GM23338 (cell line): Measurements from ENCODE around the gene NADK2. TPM values are rescaled to one million over a fixed set of nuclear protein-coding genes. Genes with fewer than 3 reads are reported as not detected.

ENCODE experiments used
- ATAC-seq: fragments of 200-7000 bp; cut with Tn5 transposase; 3 replicates; pipeline ENCODE4 v1.9.1; 2020
- DNase-seq: peaks from one replicate; pipeline ENCODE4 v3.0.0-alpha.2; 2015; ENCODE audit warnings: low spot score
- H2AFZ ChIP-seq: fragments of 200-600 bp; sonication (generic); 2 replicates; pipeline ENCODE4 v1.8.0; 2016; ENCODE audit warnings: antibody characterized with exemption, mild to moderate bottlenecking, moderate library complexity
- H3F3A ChIP-seq: fragments of 200-600 bp; sonication (generic); replicated peaks from 2 replicates; pipeline ENCODE4 v1.8.0; 2017; ENCODE audit warnings: antibody characterized with exemption, mixed run types, low read depth
- H3K27ac ChIP-seq: fragments of 200-600 bp; sonication (generic); 2 replicates; pipeline ENCODE4 v1.6.1; 2016; ENCODE audit warnings: low read depth
- H3K27me3 ChIP-seq: fragments of 200-600 bp; sonication (generic); 2 replicates; pipeline ENCODE4 v1.8.0; 2016; ENCODE audit warnings: mild to moderate bottlenecking, mixed run types, moderate library complexity; ENCODE audit not compliant: insufficient read depth
- H3K36me3 ChIP-seq: fragments of 200-600 bp; sonication (generic); 2 replicates; pipeline ENCODE4 v1.8.0; 2016; ENCODE audit warnings: mild to moderate bottlenecking; ENCODE audit not compliant: insufficient read depth
- H3K4me1 ChIP-seq: fragments of 200-600 bp; sonication (generic); 2 replicates; pipeline ENCODE4 v1.8.0; 2016; ENCODE audit warnings: mild to moderate bottlenecking, moderate library complexity; ENCODE audit not compliant: insufficient read depth
- H3K4me2 ChIP-seq: fragments of 200-600 bp; sonication (generic); 2 replicates; pipeline ENCODE4 v1.7.1; 2017; ENCODE audit warnings: mixed run types
- H3K4me3 ChIP-seq: fragments of 200-600 bp; sonication (generic); 2 replicates; pipeline ENCODE4 v1.6.1; 2016; ENCODE audit warnings: mixed run types
- H3K79me2 ChIP-seq: fragments of 200-600 bp; sonication (generic); replicated peaks from 2 replicates; pipeline ENCODE4 v1.8.0; 2017; ENCODE audit warnings: mild to moderate bottlenecking; ENCODE audit not compliant: insufficient read depth
- H3K9me2 ChIP-seq: fragments of 200-600 bp; sonication (generic); 2 replicates; pipeline ENCODE4 v1.8.0; 2017; ENCODE audit not compliant: insufficient read depth
- H4K20me1 ChIP-seq: fragments of 200-600 bp; sonication (generic); replicated peaks from 2 replicates; pipeline ENCODE4 v1.8.0; 2017; ENCODE audit warnings: mild to moderate bottlenecking; ENCODE audit not compliant: insufficient read depth
- H3K27ac Mint-ChIP-seq: 2 replicates; pipeline ENCODE4 v1.8.0; 2020; ENCODE audit warnings: inconsistent platforms, mild to moderate bottlenecking, moderate library complexity, mixed read lengths
- H3K27me3 Mint-ChIP-seq: 3 replicates; pipeline ENCODE4 v1.8.0; 2022; ENCODE audit warnings: low read depth, mild to moderate bottlenecking, moderate library complexity, mixed read lengths, inconsistent platforms; ENCODE audit not compliant: insufficient read depth, poor library complexity
- H3K36me3 Mint-ChIP-seq: 3 replicates; pipeline ENCODE4 v1.8.0; 2021; ENCODE audit warnings: low read depth, mild to moderate bottlenecking, inconsistent platforms, moderate library complexity, mixed read lengths
- H3K4me1 Mint-ChIP-seq: 3 replicates; pipeline ENCODE4 v1.8.0; 2020; ENCODE audit warnings: mild to moderate bottlenecking, inconsistent platforms, mixed read lengths
- H3K4me3 Mint-ChIP-seq: 3 replicates; pipeline ENCODE4 v1.8.0; 2021; ENCODE audit warnings: moderate library complexity, mild to moderate bottlenecking, inconsistent platforms, mixed read lengths
- H3K9me3 Mint-ChIP-seq: 3 replicates; pipeline ENCODE4 v1.8.0; 2020; ENCODE audit warnings: moderate library complexity, mild to moderate bottlenecking, inconsistent platforms, mixed read lengths
- CREB1 ChIP-seq: fragments of 250-450 bp; sonication (Bioruptor Pico); IDR thresholded peaks from 2 replicates; pipeline ENCODE4 v1.5.0; 2020; ENCODE audit warnings: low read depth, mild to moderate bottlenecking, moderate library complexity
- CTCF ChIP-seq, 2 experiments: fragments of 200-600 bp in 1 of 2; sonication (generic) in 1 of 2; conservative IDR thresholded peaks; 2 replicates each; pipeline versions ENCODE4 v1.5.1 to v1.6.1; 2016 to 2017; ENCODE audit warnings: antibody characterized with exemption in 2 of 2, low read depth in 2 of 2, mild to moderate bottlenecking in 2 of 2, moderate library complexity in 1 of 2
- JUNB ChIP-seq: IDR thresholded peaks from one replicate; pipeline ENCODE4 v1.6.1; 2016; ENCODE audit warnings: antibody characterized with exemption; ENCODE audit not compliant: unreplicated experiment
- POLR2AphosphoS5 ChIP-seq: IDR thresholded peaks from 2 replicates; pipeline ENCODE4 v1.6.1; 2016; ENCODE audit warnings: antibody characterized with exemption, low read depth
- STAT1 ChIP-seq: IDR thresholded peaks from one replicate; pipeline ENCODE4 v1.6.1; 2016; ENCODE audit warnings: antibody characterized with exemption; ENCODE audit not compliant: unreplicated experiment
- ZNF114 ChIP-seq: fragments of 250-450 bp; sonication (Bioruptor Pico); IDR thresholded peaks from 2 replicates; pipeline ENCODE4 v1.5.0; 2020; ENCODE audit warnings: mild to moderate bottlenecking, moderate library complexity
- ZNF331 ChIP-seq: fragments of 250-450 bp; sonication (Bioruptor Pico); IDR thresholded peaks from 2 replicates; pipeline ENCODE4 v1.5.0; 2020; ENCODE audit warnings: low read depth, mild to moderate bottlenecking, moderate library complexity
- polyA plus RNA-seq: library from polyadenylated mRNA; unstranded; fragments of >200 nt; fragmentation: Nextera tagmentation; extraction: Ambion mirVana; gene quantifications from 2 replicates; pipeline ENCODE4 v1.2.1, GENCODE V29; 2016
- total RNA-seq: library from RNA; depleted of rRNA; stranded (reverse); fragments of >200 nt; shearing (Covaris generic); gene quantifications from 2 replicates; pipeline ENCODE4 v1.2.3, GENCODE V29; 2014
- TF ChIP-seq, protein P1 (sequence below): IDR thresholded peaks from one replicate; pipeline ENCODE4 v1.6.1; 2018; ENCODE audit warnings: antibody characterized with exemption; ENCODE audit not compliant: unreplicated experiment
- TF ChIP-seq, protein P2 (sequence below): fragments of 250-450 bp; sonication (Bioruptor Pico); IDR thresholded peaks from 2 replicates; pipeline ENCODE4 v1.5.0; 2020; ENCODE audit warnings: mild to moderate bottlenecking, moderate library complexity
- TF ChIP-seq, protein P3 (sequence below): IDR thresholded peaks from 2 replicates; pipeline ENCODE4 v1.6.1; 2016; ENCODE audit warnings: antibody characterized with exemption

NADK2 gene
- total and polyA plus RNA-seq, 2 experiments from 2014 or later: 4.5 to 16.0 TPM

DNA sequence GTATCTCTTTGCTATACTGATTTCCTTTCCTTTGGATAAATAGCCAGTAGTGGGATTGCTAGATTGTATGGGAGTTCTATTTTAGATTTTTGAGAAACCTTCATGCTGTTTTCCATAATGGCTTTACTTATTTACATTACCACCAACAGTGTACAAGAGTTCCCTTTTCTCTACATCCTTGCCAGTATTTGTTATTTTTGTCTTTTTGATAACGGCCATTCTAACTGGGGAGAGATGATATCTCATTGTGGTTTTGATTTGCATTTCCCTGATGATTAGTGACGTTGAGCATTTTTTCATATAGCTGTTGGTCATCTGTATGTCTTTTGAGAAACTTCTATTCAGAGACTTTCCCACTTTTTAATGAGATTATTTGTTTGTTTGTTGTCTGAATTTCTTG lies 25.8 kb downstream of the NADK2 start:
- no peaks in the 10 kb centered on the region for H3K79me2 ChIP-seq
- no peak overlapping the region for H3K4me3 Mint-ChIP-seq
- no peaks in the 10 kb centered on the region for H4K20me1 ChIP-seq
- no peaks in the 10 kb centered on the region for H3K27me3 ChIP-seq
- no peaks in the 10 kb centered on the region for H3K36me3 ChIP-seq
- H3K27me3 Mint-ChIP-seq: no peaks in the 10 kb centered on the region
- H3K9me3 Mint-ChIP-seq: no peaks in the 10 kb centered on the region
- no peaks in the 10 kb centered on the region for H3K4me1 ChIP-seq
- H3K27ac Mint-ChIP-seq: no peak overlapping the region
- H3K4me1 Mint-ChIP-seq: no peaks in the 10 kb centered on the region
- no peaks in the 10 kb centered on the region for H3K36me3 Mint-ChIP-seq
- no peak overlapping the region for H3K4me3 ChIP-seq
- H3K4me2 ChIP-seq: no peak overlapping the region
- H3F3A ChIP-seq: no peaks in the 10 kb centered on the region
- no peaks in the 10 kb centered on the region for H3K9me2 ChIP-seq
- H3K27ac ChIP-seq: no peak overlapping the region
- ATAC-seq: no peak
- TF ChIP-seq CREB1 (no peak), ZNF114 (CRISPR knock-in tag) (no peak), POLR2AphosphoS5 (no peak), STAT1 (no peak), JUNB (no peak), ZNF331 (CRISPR knock-in tag) (no peak), CTCF (conservative IDR thresholded peaks at IDR 0.05; ENCODE audit: low read depth in 2 of 2) (no peak)
- TF ChIP-seq, protein P1, sequence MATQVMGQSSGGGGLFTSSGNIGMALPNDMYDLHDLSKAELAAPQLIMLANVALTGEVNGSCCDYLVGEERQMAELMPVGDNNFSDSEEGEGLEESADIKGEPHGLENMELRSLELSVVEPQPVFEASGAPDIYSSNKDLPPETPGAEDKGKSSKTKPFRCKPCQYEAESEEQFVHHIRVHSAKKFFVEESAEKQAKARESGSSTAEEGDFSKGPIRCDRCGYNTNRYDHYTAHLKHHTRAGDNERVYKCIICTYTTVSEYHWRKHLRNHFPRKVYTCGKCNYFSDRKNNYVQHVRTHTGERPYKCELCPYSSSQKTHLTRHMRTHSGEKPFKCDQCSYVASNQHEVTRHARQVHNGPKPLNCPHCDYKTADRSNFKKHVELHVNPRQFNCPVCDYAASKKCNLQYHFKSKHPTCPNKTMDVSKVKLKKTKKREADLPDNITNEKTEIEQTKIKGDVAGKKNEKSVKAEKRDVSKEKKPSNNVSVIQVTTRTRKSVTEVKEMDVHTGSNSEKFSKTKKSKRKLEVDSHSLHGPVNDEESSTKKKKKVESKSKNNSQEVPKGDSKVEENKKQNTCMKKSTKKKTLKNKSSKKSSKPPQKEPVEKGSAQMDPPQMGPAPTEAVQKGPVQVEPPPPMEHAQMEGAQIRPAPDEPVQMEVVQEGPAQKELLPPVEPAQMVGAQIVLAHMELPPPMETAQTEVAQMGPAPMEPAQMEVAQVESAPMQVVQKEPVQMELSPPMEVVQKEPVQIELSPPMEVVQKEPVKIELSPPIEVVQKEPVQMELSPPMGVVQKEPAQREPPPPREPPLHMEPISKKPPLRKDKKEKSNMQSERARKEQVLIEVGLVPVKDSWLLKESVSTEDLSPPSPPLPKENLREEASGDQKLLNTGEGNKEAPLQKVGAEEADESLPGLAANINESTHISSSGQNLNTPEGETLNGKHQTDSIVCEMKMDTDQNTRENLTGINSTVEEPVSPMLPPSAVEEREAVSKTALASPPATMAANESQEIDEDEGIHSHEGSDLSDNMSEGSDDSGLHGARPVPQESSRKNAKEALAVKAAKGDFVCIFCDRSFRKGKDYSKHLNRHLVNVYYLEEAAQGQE: no peak
- TF ChIP-seq, protein P2, sequence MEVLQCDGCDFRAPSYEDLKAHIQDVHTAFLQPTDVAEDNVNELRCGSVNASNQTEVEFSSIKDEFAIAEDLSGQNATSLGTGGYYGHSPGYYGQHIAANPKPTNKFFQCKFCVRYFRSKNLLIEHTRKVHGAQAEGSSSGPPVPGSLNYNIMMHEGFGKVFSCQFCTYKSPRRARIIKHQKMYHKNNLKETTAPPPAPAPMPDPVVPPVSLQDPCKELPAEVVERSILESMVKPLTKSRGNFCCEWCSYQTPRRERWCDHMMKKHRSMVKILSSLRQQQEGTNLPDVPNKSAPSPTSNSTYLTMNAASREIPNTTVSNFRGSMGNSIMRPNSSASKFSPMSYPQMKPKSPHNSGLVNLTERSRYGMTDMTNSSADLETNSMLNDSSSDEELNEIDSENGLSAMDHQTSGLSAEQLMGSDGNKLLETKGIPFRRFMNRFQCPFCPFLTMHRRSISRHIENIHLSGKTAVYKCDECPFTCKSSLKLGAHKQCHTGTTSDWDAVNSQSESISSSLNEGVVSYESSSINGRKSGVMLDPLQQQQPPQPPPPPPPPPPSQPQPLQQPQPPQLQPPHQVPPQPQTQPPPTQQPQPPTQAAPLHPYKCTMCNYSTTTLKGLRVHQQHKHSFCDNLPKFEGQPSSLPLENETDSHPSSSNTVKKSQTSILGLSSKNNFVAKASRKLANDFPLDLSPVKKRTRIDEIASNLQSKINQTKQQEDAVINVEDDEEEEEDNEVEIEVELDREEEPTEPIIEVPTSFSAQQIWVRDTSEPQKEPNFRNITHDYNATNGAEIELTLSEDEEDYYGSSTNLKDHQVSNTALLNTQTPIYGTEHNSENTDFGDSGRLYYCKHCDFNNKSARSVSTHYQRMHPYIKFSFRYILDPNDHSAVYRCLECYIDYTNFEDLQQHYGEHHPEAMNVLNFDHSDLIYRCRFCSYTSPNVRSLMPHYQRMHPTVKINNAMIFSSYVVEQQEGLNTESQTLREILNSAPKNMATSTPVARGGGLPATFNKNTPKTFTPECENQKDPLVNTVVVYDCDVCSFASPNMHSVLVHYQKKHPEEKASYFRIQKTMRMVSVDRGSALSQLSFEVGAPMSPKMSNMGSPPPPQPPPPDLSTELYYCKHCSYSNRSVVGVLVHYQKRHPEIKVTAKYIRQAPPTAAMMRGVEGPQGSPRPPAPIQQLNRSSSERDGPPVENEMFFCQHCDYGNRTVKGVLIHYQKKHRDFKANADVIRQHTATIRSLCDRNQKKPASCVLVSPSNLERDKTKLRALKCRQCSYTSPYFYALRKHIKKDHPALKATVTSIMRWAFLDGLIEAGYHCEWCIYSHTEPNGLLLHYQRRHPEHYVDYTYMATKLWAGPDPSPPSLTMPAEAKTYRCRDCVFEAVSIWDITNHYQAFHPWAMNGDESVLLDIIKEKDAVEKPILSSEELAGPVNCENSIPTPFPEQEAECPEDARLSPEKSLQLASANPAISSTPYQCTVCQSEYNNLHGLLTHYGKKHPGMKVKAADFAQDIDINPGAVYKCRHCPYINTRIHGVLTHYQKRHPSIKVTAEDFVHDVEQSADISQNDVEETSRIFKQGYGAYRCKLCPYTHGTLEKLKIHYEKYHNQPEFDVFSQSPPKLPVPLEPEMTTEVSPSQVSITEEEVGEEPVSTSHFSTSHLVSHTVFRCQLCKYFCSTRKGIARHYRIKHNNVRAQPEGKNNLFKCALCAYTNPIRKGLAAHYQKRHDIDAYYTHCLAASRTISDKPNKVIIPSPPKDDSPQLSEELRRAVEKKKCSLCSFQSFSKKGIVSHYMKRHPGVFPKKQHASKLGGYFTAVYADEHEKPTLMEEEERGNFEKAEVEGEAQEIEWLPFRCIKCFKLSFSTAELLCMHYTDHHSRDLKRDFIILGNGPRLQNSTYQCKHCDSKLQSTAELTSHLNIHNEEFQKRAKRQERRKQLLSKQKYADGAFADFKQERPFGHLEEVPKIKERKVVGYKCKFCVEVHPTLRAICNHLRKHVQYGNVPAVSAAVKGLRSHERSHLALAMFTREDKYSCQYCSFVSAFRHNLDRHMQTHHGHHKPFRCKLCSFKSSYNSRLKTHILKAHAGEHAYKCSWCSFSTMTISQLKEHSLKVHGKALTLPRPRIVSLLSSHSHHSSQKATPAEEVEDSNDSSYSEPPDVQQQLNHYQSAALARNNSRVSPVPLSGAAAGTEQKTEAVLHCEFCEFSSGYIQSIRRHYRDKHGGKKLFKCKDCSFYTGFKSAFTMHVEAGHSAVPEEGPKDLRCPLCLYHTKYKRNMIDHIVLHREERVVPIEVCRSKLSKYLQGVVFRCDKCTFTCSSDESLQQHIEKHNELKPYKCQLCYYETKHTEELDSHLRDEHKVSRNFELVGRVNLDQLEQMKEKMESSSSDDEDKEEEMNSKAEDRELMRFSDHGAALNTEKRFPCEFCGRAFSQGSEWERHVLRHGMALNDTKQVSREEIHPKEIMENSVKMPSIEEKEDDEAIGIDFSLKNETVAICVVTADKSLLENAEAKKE: no peak
- TF ChIP-seq, protein P3, sequence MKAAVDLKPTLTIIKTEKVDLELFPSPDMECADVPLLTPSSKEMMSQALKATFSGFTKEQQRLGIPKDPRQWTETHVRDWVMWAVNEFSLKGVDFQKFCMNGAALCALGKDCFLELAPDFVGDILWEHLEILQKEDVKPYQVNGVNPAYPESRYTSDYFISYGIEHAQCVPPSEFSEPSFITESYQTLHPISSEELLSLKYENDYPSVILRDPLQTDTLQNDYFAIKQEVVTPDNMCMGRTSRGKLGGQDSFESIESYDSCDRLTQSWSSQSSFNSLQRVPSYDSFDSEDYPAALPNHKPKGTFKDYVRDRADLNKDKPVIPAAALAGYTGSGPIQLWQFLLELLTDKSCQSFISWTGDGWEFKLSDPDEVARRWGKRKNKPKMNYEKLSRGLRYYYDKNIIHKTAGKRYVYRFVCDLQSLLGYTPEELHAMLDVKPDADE: no peak
- no peak for DNase-seq
- no peak overlapping the region for H2AFZ ChIP-seq
